CD4-positive, alpha-beta T cell treated with Interleukin-15 for 1 hour (primary cell): ENCODE measurements around the gene POLE3.
A peak's percentile ranks its signal among the peaks of the same experiment; 100 is the strongest.
"Not testable (repeated sequence)": the region's sequence is repeated elsewhere in the genome, so short reads cannot be mapped to it uniquely, and the experiment has no call there.

Source experiments
- DNase-seq: peaks from one replicate; pipeline ENCODE4 v3.0.0-alpha.2; 2020

Gene POLE3

GRCh38 chr9:113410207-113410864, at the start of gene POLE3, which contains the start of gene C9orf43:
Gene POLE3, minus strand, starts transcription at chr9:113410675. Its CDS starts 382 bp downstream, at chr9:113410293.
Gene C9orf43, plus strand, starts transcription at chr9:113410747. Its CDS starts 2,747 bp downstream, at chr9:113413494.
- peak; percentile 93 for DNase-seq

DNA sequence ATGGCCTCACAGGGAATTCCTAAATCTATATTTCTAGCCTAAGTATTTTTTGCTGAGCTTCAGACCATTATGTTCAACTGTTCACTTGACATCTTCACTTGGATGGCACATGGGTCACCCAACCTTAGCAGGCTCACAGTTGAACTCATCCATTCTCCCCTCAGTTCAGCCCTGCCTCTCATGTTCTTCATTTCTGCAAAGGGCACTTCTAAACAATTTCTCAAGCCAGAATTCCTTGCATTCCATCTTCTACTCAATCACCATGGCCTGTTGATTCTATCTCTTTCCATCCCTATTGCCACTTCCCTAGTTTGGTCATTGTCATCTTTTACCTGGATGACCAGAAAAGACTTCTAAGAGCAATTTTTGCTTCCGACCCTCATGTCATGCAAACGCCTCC, 45.8 kb upstream of the POLE3 start:
- no peak for DNase-seq

DNA sequence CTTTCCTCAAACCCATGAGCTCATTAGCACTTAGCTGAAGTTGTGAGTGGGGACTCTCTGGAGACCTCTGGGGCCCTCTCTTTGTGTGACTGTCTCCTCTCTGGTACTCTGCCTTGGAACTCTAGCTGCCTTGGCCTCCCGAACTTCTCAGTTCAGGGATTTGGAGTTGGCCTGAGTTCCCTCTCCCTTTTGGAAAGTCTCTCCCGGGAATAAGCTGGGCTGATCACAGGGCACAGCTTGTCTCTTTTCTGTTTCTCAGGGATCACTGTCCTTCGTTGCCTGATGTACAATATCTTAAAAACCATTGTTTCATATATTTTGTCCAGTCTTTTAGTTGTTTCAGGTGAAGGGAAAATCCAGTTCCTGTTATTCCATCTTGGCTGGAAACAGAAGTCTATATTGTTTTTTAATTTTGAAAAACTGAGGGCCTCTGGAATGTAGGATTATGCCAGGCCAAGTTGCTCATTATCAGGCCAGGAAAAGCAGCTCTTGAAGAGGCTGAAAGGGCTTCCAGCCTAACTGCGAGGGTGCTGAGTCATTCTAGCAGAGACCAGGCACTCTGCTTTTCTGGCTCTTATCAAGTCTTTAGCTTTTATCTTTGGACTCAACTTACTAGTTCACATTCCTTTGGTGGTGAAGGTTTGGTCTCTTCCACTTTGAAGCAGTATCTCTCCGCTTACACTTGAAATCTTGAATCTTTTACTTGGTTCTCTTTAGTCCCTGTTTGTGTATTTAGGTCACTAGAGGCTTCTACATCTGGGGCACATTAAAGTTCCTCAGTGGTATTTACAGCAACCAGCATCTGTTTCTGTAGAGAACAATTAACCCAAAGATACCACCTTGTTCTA, 44.7 kb upstream of the POLE3 start:
- DNase-seq = no peak

DNA sequence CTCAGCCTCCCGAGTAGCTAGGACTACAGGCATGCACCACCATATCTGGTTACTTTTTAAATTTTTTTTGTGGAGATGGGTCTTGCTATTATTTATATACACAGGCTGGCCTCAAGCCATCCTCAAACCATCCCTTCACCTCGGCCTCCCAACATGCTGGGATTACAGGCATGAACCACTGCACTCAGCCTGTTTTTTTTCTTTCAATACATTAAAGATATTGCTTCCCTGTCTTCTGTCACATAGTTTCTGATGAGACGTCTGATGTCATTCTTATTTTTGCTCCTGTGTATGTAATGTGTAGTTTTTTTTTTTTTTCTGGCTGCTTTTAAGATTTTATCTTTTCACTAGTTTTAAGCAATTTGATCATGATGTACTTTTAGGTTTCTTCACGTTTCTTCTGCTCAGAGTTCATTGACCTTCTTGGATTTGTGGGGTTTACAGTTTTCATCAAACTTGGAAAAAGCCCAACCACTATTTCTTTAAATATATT, 41.7 kb upstream of the POLE3 start:
- no peak for DNase-seq

DNA sequence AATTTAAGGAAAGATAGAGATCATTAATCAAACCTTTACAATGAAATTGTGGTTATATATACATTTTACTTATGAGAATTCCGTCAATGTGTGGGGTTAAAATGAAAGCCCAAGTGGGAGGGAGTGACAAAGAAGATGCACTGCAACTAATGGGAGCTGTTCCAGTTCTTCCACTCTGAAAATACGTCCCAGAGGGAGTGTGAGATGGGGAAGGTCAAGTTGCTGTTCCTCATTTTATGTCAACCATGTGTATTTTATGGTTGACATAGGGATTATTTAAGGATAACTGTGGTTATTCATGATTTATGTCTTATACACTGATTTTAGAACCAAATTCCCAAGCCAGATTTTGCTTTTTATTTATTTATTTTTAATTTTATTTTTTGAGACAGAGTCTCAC, 38.9 kb upstream of the POLE3 start:
- DNase-seq = no peak

DNA sequence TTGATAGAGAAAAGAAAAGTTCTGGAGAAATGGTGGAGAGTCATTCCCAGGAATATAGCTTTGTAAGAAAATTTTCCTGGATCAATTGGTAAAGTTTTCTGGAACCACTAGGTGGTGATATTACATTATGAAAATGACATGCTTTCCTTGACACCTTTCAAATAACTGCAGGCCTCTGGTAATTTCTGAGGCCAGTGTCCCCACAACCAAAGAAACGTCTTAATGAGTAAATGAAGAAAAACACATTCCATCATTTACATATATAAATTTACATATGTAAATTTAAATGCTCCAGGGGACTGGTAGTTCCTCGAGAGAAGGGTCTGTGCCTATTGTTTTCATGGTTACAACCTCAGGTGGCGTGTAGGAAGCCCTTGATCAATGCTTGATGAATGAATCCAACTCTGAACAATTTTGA, 35.9 kb upstream of the POLE3 start:
- DNase-seq = no peak

DNA sequence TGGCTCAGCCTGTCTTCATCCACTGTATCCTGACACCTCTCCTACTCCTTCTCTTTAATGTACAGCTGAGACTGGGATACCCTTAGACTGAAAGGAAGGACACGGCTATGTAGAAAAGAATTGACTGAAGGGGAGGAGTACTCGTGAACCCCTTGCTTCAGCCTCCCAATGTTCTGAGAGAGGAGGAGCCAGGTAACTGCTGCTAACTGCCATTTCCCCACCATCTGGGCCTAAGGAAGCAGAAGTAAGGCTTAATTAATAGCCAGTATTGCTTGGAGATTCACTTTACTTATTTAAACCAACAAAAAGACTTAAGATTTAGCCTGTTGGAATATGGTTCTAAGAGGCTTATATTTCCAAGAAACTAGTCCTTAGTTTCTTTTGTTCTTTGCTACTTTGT, 34.3 kb upstream of the POLE3 start:
- DNase-seq = no peak

GRCh38 chr9:113437716-113438115, 27.2 kb upstream of the POLE3 start:
- not testable (repeated sequence) for DNase-seq

GRCh38 chr9:113436728-113437515, 26.4 kb upstream of the POLE3 start:
- no peak for DNase-seq

DNA sequence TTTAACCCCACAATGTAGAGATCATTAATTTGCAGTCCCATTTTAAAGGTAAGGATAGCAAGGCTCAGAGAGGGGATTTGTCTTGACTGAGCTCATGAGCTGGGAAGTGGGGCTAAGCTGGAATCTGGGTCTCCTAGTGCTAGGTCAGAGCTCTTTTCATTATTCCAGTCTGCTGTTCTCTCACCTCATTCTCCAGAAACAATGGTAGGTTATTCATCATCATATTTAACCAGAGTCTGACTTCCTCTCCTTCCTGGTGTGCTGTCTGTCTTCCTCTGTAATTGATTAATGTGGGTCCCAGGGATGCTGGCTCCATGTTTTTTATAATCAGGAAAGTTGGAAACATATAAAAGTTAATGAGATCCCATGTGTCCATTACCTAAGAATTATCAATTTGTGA, 20.7 kb upstream of the POLE3 start:
- DNase-seq = no peak

GRCh38 chr9:113428062-113428615, 17.7 kb upstream of the POLE3 start:
- DNase-seq = no peak

GRCh38 chr9:113427629-113428028, 17.2 kb upstream of the POLE3 start:
- DNase-seq = no peak

DNA sequence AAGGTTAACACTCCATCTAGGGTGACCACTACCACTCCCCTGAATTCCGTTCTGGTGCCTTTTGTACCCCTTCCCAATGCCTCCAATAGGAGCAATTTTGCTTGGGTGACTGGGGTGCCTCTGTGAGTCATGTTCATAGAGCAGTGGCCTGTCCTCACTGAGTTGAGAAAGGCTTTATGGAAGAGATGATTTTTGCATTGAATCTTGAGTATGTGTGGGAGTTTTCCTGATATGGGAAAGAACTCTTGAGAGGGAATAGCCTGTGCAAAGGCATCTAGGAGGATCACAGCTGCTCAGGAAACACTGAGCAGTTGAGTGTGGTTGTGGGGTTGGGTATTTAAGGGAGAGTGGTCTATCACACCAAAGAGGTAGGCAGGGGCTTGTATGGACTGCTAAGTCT, 16.2 kb upstream of the POLE3 start:
- DNase-seq = no peak

- no peak for DNase-seq
Measured at GRCh38 chr9:113425072-113425471, 14.6 kb upstream of the POLE3 start.

- no peak for DNase-seq
Measured at GRCh38 chr9:113421726-113422125, 11.3 kb upstream of the POLE3 start.

DNA sequence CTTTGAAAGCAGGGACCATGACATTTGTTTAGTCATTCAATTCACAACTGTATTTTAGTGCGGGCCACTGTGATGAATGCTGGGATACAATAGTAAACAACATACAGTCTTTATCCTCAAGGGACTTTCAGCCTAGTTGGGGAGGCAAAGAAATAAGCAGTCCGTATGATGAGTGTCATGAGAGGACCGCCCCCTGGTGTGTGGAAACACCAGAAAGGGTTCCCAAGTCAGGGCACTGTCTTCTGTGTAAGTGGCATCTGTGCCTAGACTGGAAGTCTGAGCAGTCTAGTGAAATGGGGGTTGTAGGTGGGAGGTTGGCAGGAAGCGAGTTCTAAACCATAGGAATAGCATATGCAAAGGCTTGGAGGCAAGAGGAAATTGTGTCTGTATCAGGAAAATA, 6.9 kb upstream of the POLE3 start:
- no peak for DNase-seq

GRCh38 chr9:113416149-113416721, 5.8 kb upstream of the POLE3 start:
- peak; percentile 35 for DNase-seq

GRCh38 chr9:113409883-113410206, 630 bp downstream of the POLE3 start:
- DNase-seq = no peak

DNA sequence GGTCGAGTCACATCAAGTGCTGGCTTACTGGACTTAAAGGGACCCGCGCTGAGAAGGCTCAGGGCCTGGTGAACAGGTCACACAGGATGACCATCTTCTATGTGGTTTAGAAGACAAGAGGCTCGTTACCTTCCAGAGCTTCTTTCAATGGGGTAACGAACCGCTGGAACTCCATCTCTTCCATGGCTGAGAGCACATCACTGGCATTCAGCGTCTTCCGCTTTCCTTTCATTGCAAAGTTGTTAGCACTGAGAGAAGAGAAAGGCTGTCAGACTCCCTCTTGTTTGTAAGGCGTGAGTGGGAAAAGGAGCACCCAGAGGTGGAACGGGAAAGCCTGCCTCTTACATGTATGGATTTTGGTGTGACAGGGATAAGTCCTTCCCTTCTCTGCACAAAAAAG, 994 bp downstream of the POLE3 start:
- DNase-seq = no peak

DNA sequence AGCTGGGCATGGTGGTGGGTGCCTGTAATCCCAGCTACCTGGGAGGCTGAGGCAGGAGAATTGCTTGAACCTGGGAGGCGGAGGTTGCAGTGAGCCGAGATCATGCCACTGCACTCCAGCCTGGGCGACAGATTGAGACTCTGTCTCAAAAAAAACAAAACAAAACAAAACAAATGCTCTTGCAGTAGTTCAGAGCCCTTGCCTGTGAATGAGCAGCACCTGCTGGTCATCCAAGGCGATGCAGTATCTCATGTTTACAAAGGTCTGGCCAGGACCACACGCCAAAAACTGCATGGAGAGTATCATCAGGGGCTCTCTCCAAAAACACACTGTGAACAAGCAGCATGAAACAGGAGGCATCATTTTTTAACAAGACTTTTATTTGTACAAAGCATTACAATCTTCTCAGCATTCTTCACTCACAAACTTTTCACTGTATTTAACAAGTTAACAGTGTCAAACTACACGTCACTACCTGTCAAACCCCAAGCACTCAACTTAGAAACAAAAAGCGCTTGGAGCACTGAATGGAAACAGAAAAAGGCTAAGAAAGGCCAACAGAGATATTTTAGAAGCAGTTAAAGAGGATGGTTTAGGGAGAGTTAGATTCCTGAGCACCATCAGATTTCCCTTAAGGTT, 3.5 kb downstream of the POLE3 start:
- peak; percentile 63 for DNase-seq

DNA sequence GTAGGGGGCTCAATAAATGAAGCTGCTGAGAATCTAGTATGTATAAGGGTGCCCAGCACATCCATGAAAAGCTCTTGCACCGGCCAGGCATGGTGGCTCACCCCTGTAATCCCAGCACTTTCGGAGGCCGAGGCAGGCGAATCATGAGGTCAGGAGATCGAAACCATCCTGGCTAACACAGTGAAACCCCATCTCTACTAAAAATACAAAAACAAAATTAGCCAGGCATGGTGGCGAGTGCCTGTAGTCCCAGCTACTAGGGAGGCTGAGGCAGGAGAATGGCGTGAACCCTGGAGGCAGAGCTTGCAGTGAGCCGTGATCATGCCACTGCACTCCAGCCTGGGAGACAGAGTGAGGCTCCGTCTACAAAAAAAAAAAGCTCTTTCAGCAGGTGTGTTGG, 4.1 kb downstream of the POLE3 start:
- DNase-seq = not testable (repeated sequence)

DNA sequence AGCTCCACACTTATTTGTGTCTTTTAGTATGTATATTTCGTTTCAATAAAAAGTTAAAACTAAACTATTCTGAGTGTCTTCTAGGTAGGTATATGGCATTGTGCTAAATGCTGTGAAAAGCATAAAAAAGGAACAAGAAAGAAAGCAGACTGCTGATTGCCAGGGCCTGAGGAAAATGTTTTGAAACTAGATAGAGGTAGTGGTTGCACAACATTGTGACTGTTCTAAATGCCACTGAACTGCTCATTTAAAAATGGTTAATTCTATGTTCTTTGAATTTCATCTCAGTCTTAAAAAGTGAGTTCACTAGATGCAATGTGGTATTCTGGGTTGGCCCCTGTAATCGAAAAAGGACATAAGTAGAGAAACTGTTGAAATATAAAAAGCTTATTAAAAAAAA, 6.8 kb downstream of the POLE3 start:
- no peak for DNase-seq
